GM12873 (cell line): ENCODE results near the gene CYB5R3.

Experiments used
- CTCF ChIP-seq: IDR thresholded peaks from 2 replicates; pipeline ENCODE4 v1.5.1; 2012; ENCODE audit warnings: low read depth, mild to moderate bottlenecking, moderate library complexity, low read length, control low read depth; ENCODE audit not compliant: insufficient read depth; ENCODE audit errors: missing control alignments

Gene CYB5R3

GRCh38 chr22:42683578-42684283 lies 34.5 kb upstream of the CYB5R3 start:
- no peak for TF ChIP-seq CTCF

- no peak for TF ChIP-seq CTCF
Observed at GRCh38 chr22:42682113-42682851, 33.1 kb upstream of the CYB5R3 start.

- TF ChIP-seq CTCF: no peak
Observed at GRCh38 chr22:42680648-42681047, 31.5 kb upstream of the CYB5R3 start.

- TF ChIP-seq CTCF: no peak
Observed at GRCh38 chr22:42679691-42680090, 30.5 kb upstream of the CYB5R3 start.

- TF ChIP-seq CTCF: no peak
Observed at GRCh38 chr22:42678894-42679293, 29.7 kb upstream of the CYB5R3 start.

GRCh38 chr22:42676059-42676607 lies 26.9 kb upstream of the CYB5R3 start:
- TF ChIP-seq CTCF: no peak

GRCh38 chr22:42673898-42674401 lies 24.8 kb upstream of the CYB5R3 start:
- no peak for TF ChIP-seq CTCF
